LNCAP (cell line): ENCODE measurements around the gene CSTF3.

Experiments used
- TF ChIP-seq, protein P1 (sequence below): fragments of 450-650 bp; IDR thresholded peaks from 2 replicates; pipeline ENCODE4 v1.5.1; 2017; ENCODE audit warnings: mild to moderate bottlenecking

The CSTF3 gene

DNA sequence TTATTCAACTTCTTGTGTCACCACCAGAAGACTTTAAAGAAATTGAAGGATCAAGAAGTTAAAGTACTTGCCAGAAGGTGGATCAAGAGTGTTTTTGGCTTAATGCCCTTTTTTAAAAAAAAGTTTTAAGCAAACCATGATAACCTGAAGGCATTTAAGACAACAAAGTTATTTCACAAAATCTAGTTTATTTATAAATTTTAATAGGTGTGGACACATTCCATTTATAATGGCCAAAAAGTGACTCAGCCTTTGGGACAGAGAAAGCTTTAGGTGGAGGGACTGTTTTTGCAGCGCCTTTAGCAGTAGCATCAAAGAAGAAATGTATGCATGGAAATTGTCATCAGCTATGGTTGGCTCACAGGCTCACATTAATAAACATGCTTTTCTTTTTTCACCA is 104.0 kb downstream of the CSTF3 start:
- TF ChIP-seq, protein P1, sequence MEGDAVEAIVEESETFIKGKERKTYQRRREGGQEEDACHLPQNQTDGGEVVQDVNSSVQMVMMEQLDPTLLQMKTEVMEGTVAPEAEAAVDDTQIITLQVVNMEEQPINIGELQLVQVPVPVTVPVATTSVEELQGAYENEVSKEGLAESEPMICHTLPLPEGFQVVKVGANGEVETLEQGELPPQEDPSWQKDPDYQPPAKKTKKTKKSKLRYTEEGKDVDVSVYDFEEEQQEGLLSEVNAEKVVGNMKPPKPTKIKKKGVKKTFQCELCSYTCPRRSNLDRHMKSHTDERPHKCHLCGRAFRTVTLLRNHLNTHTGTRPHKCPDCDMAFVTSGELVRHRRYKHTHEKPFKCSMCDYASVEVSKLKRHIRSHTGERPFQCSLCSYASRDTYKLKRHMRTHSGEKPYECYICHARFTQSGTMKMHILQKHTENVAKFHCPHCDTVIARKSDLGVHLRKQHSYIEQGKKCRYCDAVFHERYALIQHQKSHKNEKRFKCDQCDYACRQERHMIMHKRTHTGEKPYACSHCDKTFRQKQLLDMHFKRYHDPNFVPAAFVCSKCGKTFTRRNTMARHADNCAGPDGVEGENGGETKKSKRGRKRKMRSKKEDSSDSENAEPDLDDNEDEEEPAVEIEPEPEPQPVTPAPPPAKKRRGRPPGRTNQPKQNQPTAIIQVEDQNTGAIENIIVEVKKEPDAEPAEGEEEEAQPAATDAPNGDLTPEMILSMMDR: no peak

DNA sequence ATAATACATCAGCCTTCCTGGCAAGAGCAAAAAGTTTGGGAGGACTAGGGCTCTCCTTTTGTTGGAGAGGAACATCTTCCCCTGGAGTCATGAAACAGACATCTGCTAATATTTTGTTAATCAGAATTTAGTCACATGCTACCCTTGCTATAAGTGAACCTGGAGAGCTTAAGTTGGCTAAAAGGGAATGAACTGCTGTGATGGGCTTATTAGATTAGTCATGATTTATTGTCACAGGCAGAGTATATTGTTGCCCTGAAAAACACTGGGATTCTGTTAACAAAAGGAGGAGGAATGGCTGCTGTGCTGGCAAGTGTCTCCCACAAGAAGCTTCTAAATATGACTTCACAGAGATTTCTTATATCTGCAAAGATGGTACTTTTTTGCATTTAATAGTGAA is 105.9 kb downstream of the CSTF3 start:
- TF ChIP-seq, protein P1: no peak

DNA sequence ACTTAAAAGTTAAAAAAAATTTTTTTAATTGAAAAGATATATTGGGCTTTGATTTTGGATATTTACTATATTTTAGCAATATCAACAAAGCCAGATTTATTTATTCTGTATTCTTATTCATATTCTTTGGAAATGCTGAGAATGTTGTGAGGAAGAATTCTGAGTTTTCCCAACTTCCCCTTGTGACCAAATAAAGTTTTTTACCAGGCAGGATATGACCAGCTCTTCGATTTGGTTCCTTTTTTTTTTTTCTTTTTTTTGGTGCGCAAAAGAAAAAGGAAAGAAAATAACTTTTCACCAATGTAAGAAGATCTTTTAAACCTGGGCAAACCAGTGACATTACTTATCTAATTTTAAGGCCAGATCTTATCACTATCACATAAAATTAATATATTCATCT is 109.0 kb downstream of the CSTF3 start:
- TF ChIP-seq, protein P1: no peak

DNA sequence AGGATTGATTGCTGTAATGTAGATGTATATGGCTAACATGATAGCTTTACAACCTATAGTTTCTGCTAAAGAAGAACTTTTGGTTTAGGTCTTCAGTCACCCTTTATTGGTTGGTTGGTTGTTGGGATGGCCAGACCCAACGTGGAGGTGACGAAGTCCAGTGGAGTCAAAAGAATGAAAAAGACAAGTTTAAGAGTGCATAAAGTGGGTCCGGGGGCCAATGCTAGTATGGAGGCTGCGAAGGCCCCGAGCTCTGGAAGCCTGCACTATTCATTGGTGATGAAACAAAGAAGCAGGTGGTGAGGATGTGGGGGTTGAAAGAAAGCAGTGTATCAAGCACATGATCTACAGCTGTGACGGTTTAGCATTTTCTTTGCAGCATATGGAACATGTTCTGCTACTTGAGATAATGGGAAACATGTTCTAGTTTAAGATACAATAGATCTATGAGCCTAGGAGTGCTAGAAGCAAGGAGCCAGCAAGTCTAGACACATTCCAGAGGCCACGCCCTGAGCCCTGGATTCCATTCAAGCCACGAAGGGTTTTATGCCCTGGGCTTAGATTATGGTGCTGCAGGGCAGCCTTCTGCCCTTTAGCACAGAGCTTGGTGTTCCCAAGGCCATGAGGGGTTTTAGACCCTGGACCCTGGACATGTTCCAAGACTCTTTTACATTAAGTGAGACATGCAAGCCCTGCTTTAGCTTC is 115.6 kb downstream of the CSTF3 start:
- TF ChIP-seq, protein P1: no peak

DNA sequence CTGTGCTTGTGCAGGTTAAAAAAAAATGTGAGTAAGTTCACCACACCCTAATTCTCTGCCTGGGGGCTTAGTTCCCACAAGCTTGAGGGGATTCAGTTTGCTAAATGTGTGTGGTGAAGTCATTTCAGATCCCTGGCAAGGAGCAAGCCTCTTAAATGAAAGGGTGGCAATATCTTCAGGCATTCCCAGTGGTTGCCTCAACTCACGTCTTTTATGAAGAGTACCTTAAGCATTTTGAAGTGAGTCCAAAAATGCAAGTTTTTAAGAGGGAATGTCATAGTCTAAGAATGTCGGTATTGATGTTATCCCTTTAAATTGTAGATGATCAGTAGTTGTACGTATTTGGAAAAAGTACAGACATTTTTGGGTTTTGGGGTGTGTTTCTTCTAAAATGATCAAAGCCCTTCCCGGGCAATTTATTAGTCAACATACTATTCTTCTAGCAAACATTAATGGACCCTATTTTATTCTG is 117.0 kb downstream of the CSTF3 start:
- TF ChIP-seq, protein P1: no peak

DNA sequence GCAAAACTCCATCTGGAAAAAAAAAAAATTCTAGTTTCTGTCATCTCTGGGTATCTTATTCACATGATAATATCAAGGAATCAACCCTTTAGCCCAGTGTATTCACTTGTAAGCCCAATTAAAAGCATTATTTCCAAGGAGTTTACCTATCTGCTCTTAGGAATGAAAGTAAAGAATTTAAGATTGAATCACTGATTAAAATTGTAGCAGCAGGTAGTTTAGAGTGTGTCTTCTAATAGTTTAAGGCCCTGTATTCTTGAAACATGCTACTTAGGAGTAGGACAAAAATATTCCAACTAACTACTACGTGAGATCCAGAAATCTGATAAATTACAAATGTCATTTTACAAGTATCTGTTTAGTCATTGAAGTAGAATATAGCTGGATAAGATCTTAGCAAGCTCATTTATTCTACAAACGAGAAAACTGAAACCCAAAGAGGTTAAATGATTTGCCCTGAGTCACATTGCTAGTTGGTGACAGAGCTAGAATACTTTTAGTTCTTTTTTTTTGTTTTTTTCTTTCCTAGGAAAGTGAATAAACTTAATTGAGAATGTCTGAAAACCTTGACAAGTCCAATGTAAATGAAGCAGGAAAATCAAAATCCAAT is 118.0 kb downstream of the CSTF3 start:
- TF ChIP-seq, protein P1: no peak

DNA sequence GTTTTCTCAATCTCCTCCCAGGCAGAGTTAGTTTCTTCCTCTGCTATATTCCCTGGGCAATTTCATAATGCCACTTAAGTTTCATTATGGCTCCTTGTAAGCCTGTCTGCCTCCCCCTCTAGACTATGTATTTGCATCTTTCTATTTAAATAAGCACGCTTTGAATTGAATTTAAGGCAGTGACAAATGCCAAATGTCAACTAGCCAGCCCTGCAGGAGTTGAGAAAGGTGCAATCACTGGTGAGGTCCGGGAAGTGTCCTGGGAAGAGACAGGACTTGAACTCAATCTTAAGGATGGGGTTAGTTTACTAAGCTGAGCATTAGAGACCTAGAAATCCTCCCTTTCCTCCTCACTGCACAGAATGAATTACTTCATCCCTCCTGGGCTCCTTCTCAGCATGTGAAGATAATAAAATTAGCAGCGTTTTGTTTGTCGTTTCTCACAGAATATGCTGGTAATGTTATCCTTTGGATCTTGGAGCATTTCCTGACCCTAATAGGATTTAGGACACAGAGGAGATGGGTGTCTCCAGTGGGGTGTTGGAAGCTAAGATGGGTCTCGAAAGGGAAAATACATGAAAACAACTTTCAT is 120.3 kb downstream of the CSTF3 start:
- TF ChIP-seq, protein P1: no peak
